NCI-H2227 treated with DMSO at 0.1 percent for 48 hours (cell line): ENCODE results near the gene C2orf76.
A peak's percentile ranks its signal among the peaks of the same experiment; 100 is the strongest.
"Not testable (repeated sequence)": the region's sequence is repeated elsewhere in the genome, so short reads cannot be mapped to it uniquely, and the experiment has no call there.

Source experiments
- DNase-seq: peaks from one replicate; lab custom pipeline; 2025; lab: John Stamatoyannopoulos, UW

Gene C2orf76

DNA sequence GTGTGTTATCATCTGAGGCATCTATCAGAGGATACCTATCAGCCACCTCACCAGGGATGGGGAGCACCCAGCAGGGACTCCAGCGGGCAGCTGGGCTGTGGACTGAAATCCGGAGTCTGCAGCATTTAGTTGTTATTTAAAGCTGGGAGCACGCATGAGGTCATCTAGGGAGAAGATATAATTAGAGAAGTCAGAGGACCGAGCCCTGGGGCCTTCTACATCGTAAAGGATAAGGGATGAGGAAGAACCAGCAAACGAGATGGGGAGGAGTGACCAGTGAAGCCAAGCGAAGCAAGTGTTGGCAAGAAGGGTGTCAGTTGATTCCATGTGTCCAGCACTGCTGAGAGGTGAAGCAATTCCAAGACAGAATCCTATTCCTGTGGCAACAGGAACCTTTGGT, 72.7 kb downstream of the C2orf76 start:
- no peak for DNase-seq

DNA sequence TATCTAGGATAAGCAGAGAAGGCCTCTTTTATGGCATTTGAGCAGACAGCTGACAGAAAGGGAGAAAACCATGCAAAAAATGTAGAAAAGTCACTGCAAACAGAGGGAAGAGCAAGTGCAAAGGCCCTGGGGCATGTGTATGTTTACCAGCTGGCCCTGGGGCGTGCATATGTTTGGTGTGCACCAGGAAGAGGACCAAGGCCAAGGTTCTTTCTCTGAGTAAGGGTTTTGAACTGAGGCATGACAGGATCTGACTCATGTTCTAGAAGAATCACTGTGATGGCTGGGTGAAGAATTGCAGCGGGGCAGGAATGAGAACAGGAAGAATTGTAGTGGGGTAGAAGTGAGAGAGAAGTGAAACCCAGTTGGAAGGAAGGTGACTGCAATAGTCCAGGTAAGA, 73.4 kb downstream of the C2orf76 start:
- no peak for DNase-seq

DNA sequence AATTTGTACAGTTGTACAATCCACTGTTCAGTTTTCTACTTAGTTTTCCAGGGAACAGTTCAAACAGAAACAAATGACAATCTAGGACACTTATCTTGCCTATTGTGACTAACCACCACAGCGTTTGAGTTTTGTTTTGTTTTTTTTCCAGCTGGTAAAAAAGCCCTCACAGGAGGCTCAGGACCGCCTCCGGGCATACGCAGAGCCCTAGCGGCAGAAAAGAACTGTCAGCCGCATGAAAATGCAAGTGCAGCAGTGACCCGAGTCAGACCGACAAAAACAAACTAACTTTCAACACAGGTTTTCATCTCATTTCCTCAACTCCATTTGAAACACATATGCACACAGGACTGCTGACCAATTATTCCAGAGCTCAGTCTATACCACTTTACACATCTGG, 74.4 kb downstream of the C2orf76 start:
- DNase-seq: no peak

DNA sequence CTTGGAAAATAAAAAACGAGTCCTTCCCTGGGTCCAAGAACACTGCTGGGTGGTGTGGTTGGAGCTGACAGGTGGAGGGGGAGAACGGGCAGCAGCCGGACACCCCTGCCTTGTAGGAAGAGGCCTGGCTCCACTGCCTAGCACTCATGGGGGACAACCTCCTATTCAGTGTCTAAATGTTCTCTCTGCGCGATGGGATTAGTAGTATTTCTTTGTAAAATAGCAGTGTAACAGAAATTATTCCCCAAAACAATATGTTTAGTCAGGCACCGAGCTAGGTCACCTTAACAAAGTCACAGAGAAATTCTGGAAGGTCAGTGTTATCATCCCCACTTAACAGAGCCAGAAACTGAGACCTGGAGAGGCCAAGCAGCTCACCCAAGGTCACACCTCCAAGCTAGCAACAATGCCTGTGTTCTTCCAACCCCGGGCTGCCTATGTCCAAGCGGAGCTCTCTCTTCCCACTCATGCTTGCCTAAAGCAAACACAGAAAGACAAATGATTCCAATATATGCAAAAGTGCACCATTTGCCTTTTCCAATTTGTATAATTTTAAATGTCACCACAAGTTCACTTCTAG, 75.0 kb downstream of the C2orf76 start:
- no peak for DNase-seq

DNA sequence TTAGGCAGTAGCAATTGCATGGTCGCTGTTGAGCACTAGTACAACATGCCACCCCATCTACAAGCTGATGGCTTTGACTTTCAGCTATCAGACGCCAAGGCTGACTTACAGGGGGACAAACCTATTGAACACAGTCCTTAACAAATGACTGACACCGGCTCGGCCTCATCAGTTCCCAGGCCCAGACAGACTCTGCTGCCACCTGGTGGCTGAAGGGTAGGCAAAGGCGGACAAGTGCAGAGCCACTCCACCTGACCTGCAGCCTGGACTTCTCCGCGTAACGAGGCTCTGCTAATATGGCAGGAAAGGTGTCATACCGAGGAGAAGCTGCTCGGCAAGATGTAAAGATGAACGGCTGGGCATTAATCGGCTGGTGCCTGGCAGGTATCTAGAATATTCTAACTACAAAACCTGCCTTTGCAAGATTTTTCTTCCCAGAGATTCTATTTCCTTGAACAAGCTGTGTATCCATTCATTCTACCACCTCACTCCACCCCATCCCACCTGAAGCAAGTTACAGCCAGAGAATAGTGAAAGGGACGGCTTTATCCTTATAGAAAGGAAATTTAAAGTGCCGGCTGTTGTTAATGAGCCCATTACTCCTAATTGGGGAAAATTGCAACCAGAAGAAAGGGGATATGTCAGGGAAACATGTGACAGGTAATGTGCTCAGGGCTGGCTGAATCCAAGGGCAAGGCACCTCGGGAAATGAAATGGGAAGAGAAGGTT, 75.6 kb downstream of the C2orf76 start:
- peak; percentile 65 for DNase-seq

DNA sequence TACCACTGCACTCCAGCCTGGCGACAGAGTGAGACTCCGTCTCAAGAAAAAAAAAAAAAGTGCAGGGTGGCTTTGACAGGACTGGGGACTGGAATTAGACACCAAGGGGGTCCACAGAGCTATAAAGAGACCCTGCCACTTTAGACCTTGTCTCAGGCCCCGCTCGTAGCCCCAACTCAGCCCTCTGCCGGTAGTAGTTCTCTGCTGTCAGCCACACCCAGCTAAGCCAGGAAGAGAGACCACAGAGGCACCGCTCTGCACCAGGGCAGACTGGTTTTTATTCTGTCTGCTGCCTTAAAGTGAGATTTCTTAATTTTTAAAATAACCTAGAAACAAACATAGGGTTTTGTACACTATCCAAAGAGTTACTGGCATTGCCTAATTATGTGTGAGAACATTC, 77.0 kb downstream of the C2orf76 start:
- no peak for DNase-seq

DNA sequence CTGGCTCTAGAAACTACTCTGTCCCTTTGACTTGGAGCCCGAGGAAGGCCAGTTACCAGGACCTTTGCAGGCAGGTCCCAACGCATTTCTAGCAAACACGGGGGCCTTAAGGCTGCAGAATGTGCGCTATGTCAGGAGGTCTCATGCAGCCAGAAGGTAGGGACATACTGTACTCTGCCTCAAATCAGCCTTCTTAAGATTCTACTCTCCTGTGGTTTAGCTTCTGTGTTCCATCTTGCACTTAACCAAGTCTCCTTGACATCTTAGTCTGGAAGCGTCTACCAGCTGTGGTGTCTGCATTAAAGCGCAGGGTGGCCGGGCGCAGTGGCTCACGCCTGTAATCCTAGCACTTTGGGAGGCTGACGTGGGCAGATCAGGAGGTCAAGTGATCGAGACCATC, 77.5 kb downstream of the C2orf76 start:
- DNase-seq: no peak

DNA sequence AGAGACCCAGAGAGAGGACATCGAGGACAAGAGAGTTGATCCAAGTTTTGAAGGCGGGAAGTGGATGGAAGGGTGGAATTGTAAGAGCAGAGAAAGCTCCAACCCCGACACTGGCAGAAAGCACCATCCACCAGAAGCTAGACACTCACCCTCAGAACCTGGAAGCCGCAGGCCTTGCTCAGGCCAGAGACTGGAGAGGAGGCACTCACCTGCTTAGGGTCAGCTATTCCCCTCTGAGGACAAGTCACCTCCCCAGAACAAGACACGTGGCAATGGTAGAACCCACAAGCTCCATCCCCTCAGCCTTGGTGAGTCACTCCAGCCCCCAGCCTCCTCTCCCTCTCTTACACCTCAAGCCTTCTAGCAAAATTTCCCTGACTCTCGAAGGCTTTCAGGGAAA, 78.1 kb downstream of the C2orf76 start:
- no peak for DNase-seq

DNA sequence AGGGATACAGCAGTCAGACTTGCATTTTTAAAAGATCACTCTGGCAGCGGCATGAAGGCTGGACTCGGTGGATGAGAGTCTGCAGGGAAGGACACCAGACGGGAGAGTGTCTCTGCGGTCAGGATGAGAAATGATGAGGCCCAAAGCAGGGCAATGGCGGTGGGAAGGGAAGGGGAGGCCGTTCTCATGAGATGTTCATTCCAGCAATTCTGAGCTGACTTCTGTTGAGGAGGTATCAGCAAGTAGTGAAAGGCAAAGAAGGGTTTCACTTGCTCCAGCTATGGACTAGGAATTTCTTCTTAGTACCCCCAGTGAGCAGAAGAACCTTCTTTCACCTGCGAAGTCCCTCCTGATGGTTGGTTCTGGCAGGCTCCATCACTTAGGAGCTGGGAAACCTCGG, 80.0 kb downstream of the C2orf76 start:
- DNase-seq: no peak

DNA sequence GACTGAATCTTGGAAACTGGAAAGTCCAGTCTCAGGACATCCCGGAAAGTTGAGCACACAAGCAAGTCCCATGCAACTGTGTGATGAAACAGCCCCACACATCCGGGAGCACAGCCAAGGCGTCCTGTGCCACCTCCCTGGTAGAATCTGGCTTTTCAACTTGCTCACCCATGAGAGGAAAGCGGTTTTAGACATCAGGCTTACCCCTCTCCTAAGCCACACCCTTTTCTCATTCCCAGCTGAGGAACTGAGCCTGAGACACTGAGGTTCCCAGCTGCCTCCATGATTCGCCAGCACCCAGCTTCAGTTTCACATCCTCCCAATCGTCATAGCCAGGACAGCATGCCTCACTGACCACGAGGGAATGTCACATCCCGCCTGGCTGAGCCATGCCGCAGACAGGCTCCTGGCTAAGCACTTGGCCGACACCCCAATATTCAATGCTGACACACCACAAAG, 82.7 kb downstream of the C2orf76 start:
- DNase-seq: no peak

DNA sequence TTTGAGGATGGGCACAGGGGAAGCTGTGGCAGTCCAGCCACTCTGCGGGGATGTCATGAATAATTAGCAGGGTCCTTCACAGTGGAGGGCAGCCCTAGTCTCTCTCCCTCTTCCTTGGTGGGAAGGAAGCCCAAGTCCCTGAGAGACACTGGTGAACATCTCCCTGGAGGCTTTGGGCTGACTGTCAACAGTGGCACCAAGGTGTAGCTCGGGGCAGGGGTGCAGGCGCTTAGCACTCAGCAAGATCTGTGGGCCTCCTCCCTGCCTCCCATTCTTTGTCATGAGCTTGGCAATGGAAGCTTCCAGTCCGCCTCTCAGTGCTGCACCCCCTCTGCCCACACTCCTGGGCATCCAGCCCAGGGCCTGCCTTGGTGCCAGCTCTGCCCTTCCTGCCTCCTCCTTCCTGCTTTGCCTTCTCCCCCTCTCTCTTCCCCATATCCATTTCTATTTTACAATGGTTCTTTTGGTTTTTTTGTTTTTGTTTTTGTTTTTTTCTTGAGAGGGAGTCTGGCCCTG, 83.6 kb downstream of the C2orf76 start:
- no peak for DNase-seq

DNA sequence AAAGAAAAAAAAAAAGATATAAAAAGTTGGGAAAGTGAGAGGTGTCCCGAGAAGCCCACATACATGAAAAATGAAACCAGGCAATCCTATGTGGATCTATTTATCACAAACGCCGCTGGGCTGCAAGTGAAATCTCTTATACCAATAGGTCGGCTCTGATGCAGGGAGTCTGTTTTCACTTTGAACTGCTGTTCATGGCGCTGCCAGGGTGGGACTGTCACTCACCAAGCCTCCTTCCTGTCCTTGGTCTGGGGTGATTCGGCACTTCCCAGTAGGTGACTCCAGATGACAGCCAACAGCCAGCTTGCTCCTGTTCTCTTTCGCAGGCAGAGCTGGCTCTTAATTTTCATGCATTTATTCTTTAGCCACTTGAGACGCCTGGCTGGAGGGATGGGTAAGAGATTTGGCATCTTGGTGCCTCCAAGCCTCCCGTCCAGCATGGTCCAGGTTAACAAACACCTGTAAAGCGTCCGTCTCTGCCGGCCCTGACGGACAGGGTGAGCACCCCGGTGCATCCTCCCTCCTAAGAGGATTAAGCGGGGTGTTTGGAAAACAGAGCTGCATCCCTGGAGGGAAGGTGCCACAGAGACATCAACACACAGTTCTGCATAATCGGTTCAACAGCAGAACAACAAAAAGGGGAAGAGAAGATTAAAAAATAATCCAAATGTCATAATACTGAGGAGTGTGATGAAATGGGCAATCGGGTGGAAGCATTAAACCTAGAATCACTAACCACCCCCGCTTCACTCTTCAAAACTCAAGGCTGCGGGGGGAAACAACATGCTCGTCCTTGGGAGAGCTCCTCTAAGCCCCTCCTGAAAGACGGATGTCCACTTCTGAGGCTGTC, 84.3 kb downstream of the C2orf76 start:
- DNase-seq: no peak

DNA sequence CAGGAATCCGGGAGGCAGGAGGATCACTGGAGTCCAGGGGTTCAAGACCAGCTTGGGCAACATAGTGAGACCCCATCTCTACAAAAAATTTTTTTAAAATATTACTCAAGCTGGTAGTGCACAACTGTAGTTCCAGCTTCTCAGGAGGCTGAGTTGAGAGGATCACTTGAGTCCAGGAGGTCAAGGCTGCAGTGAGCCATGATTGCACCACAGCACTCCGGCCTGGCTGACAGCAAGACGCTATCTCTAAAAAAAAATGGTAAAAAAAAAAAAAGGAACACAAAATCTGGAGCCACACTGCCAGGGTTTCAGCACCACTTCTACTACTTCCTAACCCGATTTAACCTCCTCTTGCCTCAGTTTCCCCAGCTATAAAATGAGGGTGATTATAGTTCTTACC, 86.0 kb downstream of the C2orf76 start:
- no peak for DNase-seq

DNA sequence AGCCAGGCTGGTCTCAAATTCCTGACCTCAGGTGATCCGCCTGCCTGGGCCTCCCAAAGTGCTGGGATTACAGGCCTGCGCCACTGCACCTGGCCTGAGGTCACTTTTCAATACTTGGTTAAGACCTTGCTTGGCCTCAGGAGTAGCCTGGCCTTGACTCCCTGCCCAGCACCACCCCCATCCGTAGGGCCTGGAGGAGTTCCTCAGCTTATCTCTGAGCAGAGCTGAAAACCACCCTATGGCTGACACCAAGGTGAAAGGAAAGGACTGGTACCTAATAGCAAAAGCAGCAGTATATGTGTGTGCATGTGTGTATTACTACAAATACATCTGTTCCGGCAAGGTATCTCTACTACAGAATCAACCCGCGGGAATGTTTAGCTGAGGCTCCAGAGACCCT, 87.0 kb downstream of the C2orf76 start:
- DNase-seq: no peak

DNA sequence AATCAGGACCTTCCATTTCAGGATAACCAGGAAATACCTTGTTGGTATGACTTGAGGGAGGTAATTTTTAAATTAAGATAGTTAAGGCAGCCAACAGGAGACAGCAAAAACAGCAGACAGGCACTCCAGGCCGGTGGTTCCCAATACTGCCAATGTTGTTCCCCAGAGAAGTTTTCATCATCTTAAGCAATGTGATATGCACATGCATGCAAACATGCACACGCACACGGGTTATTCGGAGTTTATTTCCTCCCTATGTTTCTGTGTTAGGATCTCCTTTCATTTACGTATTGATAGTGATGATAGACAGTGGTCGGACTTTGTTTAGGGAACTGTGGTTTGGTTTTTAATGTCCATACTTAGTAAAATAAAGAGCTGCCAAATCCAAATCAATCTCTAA, 87.7 kb downstream of the C2orf76 start:
- DNase-seq: no peak

DNA sequence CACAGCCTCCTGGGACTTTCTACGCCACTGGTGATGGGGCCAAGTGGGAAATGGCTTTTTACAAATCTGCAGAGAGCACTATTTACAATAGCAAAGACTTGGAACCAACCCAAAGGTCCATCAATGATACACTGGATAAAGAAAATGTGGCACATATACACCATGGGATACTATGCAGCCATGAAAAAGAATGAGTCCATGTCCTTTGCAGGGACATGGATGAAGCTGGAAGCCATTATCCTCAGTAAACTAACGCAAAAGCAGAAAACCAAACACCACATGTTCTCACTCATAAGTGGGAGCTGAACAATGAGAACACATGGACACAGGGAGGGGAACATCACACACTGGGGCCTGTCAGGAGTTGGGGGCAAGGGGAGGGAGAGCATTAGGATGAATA, 88.2 kb downstream of the C2orf76 start:
- not testable (repeated sequence) for DNase-seq

DNA sequence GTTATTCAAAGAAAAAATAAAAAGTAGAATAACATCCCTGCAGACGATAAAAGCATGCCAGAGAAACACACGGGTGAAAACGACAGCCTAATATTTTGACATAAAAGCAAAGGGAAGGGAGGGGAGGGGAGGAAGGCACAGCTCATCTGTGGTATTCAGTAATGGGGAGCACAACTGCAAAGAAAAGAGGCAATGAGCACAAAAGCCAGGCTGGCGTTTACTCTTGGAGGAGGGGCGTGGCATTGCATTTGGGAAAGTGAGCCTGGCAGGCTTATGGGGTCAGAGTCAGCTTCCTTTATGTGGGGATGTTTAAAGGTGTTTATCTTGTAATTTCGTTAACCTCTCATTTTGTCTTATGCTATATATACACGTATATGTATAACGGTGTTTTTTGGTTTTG, 89.8 kb downstream of the C2orf76 start:
- no peak for DNase-seq

DNA sequence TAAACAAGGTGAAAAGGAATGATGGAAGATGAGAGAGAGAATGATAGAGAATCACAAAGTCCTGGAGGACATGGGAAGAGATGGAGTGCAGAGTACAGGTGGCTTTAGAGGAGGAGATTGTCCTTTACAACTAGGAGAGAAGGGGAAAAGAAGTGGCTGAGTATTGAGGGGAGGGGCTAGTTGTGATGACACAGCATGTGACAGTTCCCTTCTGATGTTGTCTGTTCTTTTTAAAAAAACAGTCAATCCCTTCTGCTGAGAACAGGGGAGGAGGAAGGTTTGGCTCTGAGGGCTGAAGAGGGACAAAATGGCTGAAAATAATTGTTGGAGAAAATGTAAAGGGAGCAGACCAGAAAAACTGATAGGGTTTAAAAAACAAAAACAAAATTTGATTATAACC, 99.0 kb downstream of the C2orf76 start:
- DNase-seq: no peak

DNA sequence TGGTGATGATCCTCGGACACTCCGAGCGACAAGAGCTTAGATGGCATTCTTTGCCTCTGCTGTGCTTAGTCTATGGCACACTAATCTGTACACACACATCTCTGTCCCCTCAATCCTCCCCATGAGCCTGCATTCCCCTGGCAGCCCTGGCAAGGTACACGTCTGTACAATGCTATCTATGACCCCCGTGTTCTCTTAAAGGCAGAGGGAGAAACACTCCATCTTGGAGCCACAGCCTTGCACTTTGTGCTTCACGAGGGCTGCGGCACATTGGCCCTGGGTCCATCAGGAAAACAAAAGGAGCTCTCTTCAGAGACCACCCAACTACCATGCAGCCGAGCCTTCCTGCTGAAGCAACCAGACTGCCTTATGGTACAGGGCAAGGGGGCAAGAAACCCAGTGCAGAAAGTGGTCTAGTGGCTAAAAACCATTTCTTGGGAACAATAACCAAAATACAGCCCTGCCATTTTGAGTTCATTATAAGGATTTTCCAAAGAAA, 100.5 kb downstream of the C2orf76 start:
- DNase-seq: no peak

DNA sequence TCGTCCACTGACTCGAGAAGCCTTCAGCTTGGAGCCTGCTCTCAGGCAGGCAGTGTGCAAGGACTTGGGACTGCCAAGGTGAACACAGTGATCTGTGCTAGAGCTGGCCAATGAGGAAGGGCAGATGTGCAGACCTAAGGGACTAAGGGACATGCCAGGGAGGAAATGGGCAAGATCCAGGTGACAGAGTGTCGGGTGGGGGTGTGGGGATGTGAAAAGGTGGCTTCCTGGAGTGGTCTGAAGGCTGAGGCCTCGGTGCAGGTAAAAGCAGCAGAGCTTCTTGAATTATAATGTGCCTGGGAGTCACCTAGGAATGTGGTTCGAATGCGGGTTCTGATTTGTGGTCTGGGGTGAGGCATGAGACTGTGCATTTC, 101.0 kb downstream of the C2orf76 start:
- DNase-seq: no peak

DNA sequence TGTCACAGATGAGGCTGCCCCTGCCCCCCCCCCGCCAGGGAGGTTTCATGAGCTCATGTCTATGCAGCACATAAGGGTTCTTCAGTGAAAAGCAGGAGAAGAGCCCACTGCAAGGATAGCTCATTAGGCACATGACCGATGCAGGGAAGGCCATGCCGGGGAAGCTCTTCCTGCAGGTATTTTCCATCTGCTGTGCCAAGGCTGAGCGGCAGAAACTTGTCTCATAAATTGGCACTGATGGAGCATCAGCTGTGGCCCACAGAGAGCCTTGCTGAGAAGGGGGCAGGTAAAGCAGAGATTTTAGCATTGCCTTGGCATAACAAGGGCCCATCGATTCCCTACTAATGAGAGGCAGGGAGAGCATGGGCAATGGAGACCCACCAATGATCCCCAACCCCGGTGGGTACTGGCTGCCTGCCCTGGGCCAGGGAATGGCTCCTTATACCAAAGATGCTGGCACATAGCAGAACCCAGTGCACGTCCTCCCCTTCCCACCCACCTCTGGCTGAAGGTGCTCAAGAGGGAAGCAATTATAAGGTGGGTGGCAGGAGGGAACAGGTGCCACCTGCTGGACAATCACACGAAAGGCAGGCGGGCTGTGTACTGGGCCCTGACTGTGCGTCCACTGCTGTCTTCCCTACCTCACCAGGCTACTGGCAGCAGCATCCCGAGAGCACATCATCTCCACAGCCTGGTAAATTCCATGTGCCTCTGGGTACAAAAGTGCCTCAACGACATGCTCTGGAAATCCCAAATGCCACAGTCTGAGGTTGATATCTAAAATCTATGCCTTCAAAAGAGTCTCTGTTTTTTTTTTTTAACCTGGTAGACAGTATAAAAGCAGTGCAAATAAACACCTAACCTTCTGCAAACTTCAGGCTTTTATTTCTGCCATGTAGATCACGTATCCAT, 101.6 kb downstream of the C2orf76 start:
- peak; percentile 53 for DNase-seq

DNA sequence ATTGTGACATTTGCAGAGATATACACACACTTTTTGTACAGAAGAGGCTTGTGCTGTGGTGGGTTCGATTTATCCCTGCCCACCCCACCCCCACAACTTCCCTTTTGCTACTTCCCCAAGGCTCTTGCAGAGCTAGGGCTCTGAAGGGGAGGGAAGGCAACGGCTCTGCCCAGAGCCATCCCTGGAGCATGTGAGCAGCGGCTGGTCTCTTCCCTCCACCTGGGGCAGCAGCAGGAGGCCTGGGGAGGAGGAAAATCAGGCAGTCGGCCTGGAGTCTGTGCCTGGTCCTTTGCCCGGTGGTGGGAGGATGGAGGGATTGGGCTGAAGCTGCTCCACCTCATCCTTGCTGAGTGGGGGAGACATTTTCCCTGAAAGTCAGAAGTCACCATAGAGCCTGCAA, 103.0 kb downstream of the C2orf76 start:
- no peak for DNase-seq
